ENCODE measurements around the gene PMP22. TPM values are rescaled to one million over a fixed set of nuclear protein-coding genes. Genes with fewer than 3 reads are reported as not detected.

PMP22 gene
- total RNA-seq, 1 experiment from 2014 or later: 1.7 TPM

DNA sequence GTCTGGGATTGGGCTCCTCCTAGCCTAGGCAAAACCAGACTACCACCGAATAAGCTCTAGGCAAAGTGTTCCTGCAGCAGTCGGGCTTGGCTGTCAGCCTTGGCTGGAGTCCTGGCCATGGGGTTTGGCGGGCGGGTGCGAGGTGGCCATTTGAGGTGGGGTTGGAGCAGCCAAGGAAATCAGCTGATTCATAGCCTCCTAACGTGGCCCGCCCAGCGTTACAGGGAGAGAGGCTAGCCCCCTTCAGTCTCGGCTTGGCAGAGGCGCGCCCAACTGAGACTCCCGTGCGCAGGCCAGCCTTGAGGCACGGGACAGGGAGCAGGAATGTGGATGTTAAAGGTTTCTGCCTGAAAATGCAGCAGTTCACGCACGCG is 1.9 kb downstream of the PMP22 start:
- no peaks in the 10 kb centered on the region for H3K9me3 Mint-ChIP-seq (ENCODE audit: low read depth, unreplicated experiment)
- peaks cover 18% of the 10 kb centered on the region for H3K4me1 Mint-ChIP-seq (ENCODE audit: low read depth, unreplicated experiment)
- no peak overlapping the region for H3K27ac Mint-ChIP-seq (ENCODE audit: unreplicated experiment)
- no TSS peak for BruUV-seq (replicated peaks)
- no peaks in the 10 kb centered on the region for H3K36me3 Mint-ChIP-seq (ENCODE audit: insufficient read depth, unreplicated experiment)
- intact Hi-C loops (cut with micrococcal nuclease; ENCODE audit: unreplicated experiment): no loop called here
- peaks cover 59% of the 10 kb centered on the region for H3K27me3 Mint-ChIP-seq (ENCODE audit: unreplicated experiment)
- TF ChIP-seq, protein P1, sequence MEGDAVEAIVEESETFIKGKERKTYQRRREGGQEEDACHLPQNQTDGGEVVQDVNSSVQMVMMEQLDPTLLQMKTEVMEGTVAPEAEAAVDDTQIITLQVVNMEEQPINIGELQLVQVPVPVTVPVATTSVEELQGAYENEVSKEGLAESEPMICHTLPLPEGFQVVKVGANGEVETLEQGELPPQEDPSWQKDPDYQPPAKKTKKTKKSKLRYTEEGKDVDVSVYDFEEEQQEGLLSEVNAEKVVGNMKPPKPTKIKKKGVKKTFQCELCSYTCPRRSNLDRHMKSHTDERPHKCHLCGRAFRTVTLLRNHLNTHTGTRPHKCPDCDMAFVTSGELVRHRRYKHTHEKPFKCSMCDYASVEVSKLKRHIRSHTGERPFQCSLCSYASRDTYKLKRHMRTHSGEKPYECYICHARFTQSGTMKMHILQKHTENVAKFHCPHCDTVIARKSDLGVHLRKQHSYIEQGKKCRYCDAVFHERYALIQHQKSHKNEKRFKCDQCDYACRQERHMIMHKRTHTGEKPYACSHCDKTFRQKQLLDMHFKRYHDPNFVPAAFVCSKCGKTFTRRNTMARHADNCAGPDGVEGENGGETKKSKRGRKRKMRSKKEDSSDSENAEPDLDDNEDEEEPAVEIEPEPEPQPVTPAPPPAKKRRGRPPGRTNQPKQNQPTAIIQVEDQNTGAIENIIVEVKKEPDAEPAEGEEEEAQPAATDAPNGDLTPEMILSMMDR (IDR thresholded peaks at IDR 0.05; ENCODE audit: unreplicated experiment): no peak
- CTCF ChIA-PET: interaction anchor here (0.6 to 0.9 kb wide), 2 partner anchors 114 to 240 kb away, joined by 3 to 5 read pairs; no protein-coding TSS in a partner anchor
- DNase-seq: peak; percentile 5
- H3K4me3 Mint-ChIP-seq (ENCODE audit: low read depth, unreplicated experiment): peak overlapping the region; percentile 58

DNA sequence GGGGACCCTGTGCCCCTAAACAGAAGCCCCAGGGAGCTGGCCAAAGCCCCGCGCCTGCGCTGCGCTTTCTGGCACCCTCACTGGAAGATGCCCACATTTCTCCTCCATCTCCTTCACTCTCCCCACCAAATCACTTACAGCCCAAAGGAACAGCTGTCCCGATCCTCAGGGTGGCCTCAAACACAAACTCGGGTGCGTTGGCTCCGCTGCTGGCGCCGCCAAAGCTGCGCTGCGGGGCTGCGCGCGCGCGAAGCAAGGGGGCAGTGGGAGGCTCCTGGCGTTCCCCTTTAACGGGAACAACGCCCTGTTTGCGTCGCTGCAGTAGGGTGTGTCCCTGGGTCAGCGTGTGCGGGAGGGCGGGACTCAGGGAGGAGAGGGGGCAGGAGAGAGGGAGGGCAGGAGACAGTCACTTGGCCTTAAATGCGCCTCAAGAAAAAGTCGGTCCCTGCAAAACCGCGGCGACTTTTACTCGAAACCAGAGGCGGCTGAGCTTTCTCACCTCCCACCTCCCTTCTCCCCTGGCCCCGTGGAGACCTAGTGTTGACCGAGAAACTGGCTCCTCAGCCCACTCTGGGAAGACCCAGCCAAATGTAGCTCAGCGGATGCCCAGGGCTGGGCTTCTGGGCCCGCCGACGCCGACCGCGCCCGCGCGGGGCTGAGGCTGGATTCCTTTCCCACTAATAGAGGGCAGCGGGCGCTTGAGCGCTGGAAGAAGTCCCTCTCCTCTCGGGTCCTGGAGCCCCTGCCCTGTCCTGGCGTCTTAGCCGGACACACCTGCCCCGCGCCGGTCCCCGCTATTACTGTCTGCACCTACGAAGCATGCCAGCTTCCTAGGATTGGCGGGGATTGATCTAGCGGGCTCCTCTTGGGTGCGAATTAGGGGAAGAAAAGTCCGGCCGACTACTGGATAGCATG is 2.6 kb downstream of the PMP22 start:
- intact Hi-C loops (cut with micrococcal nuclease; ENCODE audit: unreplicated experiment): no loop called here
- CTCF ChIA-PET: interaction anchor here (0.6 to 0.9 kb wide), 2 partner anchors 115 to 240 kb away, joined by 3 to 5 read pairs; no protein-coding TSS in a partner anchor
- BruUV-seq (replicated peaks): no TSS peak
- Mint-ChIP-seq H3K4me1 (ENCODE audit: low read depth, unreplicated experiment) (peaks cover 18% of the 10 kb centered on the region), H3K27ac (ENCODE audit: unreplicated experiment) (no peak overlapping the region), H3K4me3 (ENCODE audit: low read depth, unreplicated experiment) (peak overlapping the region; percentile 58), H3K27me3 (ENCODE audit: unreplicated experiment) (peaks cover 53% of the 10 kb centered on the region), H3K9me3 (ENCODE audit: low read depth, unreplicated experiment) (no peaks in the 10 kb centered on the region), H3K36me3 (ENCODE audit: insufficient read depth, unreplicated experiment) (no peaks in the 10 kb centered on the region)
- TF ChIP-seq, protein P1 (IDR thresholded peaks at IDR 0.05; ENCODE audit: unreplicated experiment): no peak
- peak; percentile 23 for DNase-seq

DNA sequence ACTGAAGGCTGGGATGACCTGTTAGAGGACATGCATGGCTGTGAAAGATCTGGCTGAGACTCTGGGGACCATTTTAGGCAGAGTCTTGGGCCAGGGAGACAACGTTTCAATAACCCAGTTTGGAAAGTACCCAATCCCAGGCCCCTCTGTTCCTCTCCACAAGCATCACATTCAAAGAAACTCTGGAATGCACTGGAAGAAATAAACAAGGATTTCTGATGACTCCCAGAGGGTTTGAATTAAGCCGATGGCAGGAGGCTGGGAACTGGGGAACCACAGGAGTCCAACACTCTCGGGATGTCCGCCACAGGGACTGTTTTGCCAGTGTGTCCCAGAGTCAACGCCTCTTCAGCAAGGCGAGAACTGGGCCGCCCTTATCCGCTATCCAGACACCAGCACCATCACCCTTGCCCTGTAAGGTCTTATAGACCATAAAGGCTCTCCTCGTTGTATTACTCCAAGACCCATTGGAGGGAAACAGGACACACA is 3.3 kb downstream of the PMP22 start:
- no peaks in the 10 kb centered on the region for H3K36me3 Mint-ChIP-seq (ENCODE audit: insufficient read depth, unreplicated experiment)
- H3K27me3 Mint-ChIP-seq (ENCODE audit: unreplicated experiment): peaks cover 46% of the 10 kb centered on the region
- H3K4me3 Mint-ChIP-seq (ENCODE audit: low read depth, unreplicated experiment): peak overlapping the region; percentile 70
- no TSS peak for BruUV-seq (replicated peaks)
- H3K4me1 Mint-ChIP-seq (ENCODE audit: low read depth, unreplicated experiment): peaks cover 18% of the 10 kb centered on the region
- DNase-seq: no peak
- TF ChIP-seq, protein P1 (IDR thresholded peaks at IDR 0.05; ENCODE audit: unreplicated experiment): no peak
- no peak overlapping the region for H3K27ac Mint-ChIP-seq (ENCODE audit: unreplicated experiment)
- intact Hi-C loops (cut with micrococcal nuclease; ENCODE audit: unreplicated experiment): loop anchor here (2.0 kb wide), 1 partner anchor 241 kb away; no protein-coding TSS in a partner anchor
- no peaks in the 10 kb centered on the region for H3K9me3 Mint-ChIP-seq (ENCODE audit: low read depth, unreplicated experiment)
- CTCF ChIA-PET: interaction anchor here (0.6 to 1.2 kb wide), 2 partner anchors 235 to 241 kb away, joined by 3 to 8 read pairs; no protein-coding TSS in a partner anchor

DNA sequence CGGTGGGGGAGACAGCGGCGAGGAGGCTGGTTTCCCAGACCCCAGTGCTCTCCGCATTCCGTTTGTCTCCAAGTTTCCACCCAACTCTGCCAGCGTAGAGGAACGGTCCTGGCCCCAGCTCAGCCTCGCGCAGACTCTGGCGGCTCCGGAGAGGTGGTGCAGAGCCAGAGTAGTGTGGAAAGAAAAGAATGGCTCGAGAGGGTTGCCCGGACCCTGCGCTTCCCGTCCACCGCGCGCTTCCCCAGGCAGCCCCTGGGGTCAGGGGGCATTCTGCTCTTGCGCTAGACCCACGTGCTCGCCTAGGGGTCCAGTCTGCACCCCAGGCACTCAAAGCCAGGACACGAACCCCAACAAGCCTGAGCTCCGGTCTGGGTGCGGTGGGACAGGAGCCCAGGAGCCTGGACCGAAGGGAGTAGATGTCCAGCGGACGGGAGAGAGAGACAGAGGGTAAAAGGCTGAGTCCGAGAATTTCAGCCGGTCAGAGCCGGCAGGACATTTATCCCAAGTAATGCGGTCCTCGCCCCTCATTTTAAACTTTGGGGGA is 3.8 kb downstream of the PMP22 start:
- Mint-ChIP-seq H3K27me3 (ENCODE audit: unreplicated experiment) (peaks cover 40% of the 10 kb centered on the region), H3K9me3 (ENCODE audit: low read depth, unreplicated experiment) (no peaks in the 10 kb centered on the region)
- CTCF ChIA-PET: interaction anchor here (0.6 to 1.2 kb wide), 2 partner anchors 236 to 242 kb away, joined by 3 to 8 read pairs; no protein-coding TSS in a partner anchor

More for the DNA sequence above, 3.8 kb downstream of the PMP22 start:
- intact Hi-C loops (cut with micrococcal nuclease; ENCODE audit: unreplicated experiment): loop anchor here (2.0 kb wide), 1 partner anchor 241 kb away; no protein-coding TSS in a partner anchor
- TF ChIP-seq, protein P1 (IDR thresholded peaks at IDR 0.05; ENCODE audit: unreplicated experiment): no peak
- H3K4me1 Mint-ChIP-seq (ENCODE audit: low read depth, unreplicated experiment): peaks cover 18% of the 10 kb centered on the region
- no peaks in the 10 kb centered on the region for H3K36me3 Mint-ChIP-seq (ENCODE audit: insufficient read depth, unreplicated experiment)
- peak; percentile 22 for DNase-seq
- H3K27ac Mint-ChIP-seq (ENCODE audit: unreplicated experiment): no peak overlapping the region
- no TSS peak for BruUV-seq (replicated peaks)
- H3K4me3 Mint-ChIP-seq (ENCODE audit: low read depth, unreplicated experiment): peak overlapping the region; percentile 70
